GM19351 (cell line): Measurements from ENCODE around the gene EEFSEC.

Experiments
- ATAC-seq: cut with Tn5 transposase; IDR thresholded peaks from one replicate; pipeline ENCODE4 v1.9.1; 2021; ENCODE audit warnings: mild to moderate bottlenecking, moderate library complexity; ENCODE audit not compliant: unreplicated experiment

EEFSEC gene

GRCh38 chr3:128239304-128239703, 86.0 kb downstream of the EEFSEC start:
- no peak for ATAC-seq

- ATAC-seq = no peak
These were observed 87.0 kb downstream of the EEFSEC start for GRCh38 chr3:128240232-128240631.

- ATAC-seq = no peak
These were observed 88.5 kb downstream of the EEFSEC start for GRCh38 chr3:128241741-128242140.

GRCh38 chr3:128242818-128243601, 89.7 kb downstream of the EEFSEC start:
- ATAC-seq = no peak

GRCh38 chr3:128243602-128244504, 90.6 kb downstream of the EEFSEC start:
- ATAC-seq = no peak

GRCh38 chr3:128245460-128245859, 92.2 kb downstream of the EEFSEC start:
- ATAC-seq = no peak

GRCh38 chr3:128247666-128248409, 94.6 kb downstream of the EEFSEC start:
- ATAC-seq = no peak

- ATAC-seq = no peak
These were observed 98.8 kb downstream of the EEFSEC start for GRCh38 chr3:128252083-128252482.

GRCh38 chr3:128253150-128253549, 99.9 kb downstream of the EEFSEC start:
- no peak for ATAC-seq

GRCh38 chr3:128254066-128254590, 100.8 kb downstream of the EEFSEC start:
- no peak for ATAC-seq

- ATAC-seq = no peak
These were observed 101.7 kb downstream of the EEFSEC start for GRCh38 chr3:128254967-128255366.

- no peak for ATAC-seq
These were observed 102.8 kb downstream of the EEFSEC start for GRCh38 chr3:128256131-128256530.

- no peak for ATAC-seq
These were observed 104.4 kb downstream of the EEFSEC start for GRCh38 chr3:128257632-128258031.

GRCh38 chr3:128260275-128260674, 107.0 kb downstream of the EEFSEC start:
- ATAC-seq = no peak

GRCh38 chr3:128262457-128262856, 109.2 kb downstream of the EEFSEC start:
- ATAC-seq = no peak

- ATAC-seq = no peak
These were observed 109.8 kb downstream of the EEFSEC start for GRCh38 chr3:128263118-128263517.

GRCh38 chr3:128263946-128264345, 110.7 kb downstream of the EEFSEC start:
- ATAC-seq = no peak

- ATAC-seq = no peak
These were observed 113.2 kb downstream of the EEFSEC start for GRCh38 chr3:128266453-128266852.

GRCh38 chr3:128267541-128267940, 114.3 kb downstream of the EEFSEC start:
- no peak for ATAC-seq

GRCh38 chr3:128269006-128269775, 115.9 kb downstream of the EEFSEC start:
- ATAC-seq = no peak
